HG02623 (cell line): ENCODE data around the gene EPB41L4B.
"Not testable (repeated sequence)": the region's sequence is repeated elsewhere in the genome, so short reads cannot be mapped to it uniquely, and the experiment has no call there.

Experiments
- ATAC-seq: cut with Tn5 transposase; IDR thresholded peaks from one replicate; pipeline ENCODE4 v1.9.1; 2021; ENCODE audit warnings: moderate library complexity; ENCODE audit not compliant: unreplicated experiment

EPB41L4B gene

DNA sequence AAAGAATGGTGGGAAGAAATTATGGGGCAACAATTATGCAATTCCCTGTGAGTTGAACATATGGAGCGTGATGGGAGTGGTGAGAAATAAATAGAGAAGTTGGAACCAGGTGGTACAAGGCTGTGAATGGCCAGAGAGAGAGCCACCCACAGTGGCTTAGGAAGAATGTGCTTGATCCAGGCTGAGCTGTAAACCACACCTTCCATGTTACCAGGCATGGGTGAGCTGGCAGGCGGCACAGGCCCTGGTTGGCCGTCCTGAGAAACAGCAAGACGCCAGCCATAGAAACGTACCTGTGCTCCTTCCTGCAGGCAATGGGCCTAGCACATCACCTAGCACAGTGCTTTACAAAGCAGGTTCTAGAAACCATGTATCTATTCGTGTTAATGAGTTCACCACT, 74.3 kb downstream of the EPB41L4B start:
- ATAC-seq = no peak

DNA sequence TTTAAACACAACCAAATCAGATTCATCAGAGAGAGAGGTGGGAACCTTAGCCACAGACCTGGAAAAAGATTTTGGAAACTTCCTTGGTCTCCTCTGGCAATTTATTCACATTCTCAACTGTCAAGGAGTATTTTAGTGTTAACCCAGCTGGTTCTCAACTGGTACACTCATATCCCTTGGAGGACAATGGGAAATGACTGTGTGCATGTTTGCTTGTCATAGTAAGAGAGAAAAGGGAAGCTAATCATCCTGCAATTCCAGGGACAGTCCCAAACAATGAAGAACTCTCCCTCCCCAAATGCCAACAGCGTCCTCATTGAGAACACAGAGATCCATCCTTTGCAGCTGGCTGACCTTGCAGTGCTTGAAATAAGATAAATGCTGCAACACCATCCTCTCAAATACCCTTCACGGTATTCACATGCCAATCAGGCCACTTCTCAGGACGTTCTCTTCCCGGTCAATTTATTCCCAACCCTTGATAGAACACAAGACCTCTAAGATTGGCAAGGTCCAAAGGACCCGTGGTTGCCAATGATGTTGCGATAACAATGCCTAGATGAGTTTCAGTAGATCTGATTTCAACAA, 75.5 kb downstream of the EPB41L4B start:
- no peak for ATAC-seq

DNA sequence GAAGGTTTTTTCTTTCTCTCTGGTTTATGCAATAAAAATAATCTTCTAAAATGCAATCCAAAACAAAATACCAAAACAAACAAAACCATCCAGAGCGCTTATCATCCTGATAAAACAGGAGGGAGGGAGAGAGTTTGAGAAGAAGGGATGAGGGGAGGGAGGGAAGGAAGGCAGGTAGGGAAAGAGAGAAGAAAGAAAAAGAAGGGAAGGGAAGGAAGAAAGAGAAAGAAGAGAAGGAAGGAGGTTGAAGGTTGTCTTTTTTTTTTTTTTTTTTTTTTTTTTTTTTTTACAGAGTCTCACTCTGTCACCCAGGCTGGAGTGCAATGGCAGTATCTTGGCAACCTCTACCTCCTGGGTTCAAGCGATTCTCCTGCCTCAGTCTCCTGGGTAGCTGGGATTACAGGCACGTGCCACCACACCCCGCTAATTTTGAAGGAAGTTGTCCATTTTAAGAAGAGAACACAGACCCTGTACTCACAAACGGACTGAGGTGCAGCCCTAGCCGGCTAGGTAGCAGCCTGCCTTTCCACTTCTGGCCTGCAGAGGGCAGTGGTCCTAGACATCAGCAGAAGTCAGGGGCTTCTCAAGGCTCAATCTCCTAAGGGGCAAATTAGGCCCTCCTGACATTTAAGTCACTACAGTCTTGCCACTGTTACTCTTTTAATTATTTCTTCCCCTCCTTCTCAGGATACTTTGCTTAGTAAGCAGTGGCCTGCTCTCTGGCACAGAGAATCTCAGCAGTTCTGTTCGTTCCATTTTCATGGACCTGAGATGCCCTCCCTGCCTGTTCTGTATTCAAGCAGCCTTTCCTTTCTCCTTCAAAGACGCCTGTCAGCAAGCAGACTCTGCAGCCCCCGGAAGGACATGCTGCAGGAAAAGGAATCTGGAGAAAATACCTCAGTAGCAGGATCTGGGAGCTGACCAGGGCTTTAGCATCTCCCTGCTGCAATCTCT, 76.4 kb downstream of the EPB41L4B start:
- no peak for ATAC-seq

DNA sequence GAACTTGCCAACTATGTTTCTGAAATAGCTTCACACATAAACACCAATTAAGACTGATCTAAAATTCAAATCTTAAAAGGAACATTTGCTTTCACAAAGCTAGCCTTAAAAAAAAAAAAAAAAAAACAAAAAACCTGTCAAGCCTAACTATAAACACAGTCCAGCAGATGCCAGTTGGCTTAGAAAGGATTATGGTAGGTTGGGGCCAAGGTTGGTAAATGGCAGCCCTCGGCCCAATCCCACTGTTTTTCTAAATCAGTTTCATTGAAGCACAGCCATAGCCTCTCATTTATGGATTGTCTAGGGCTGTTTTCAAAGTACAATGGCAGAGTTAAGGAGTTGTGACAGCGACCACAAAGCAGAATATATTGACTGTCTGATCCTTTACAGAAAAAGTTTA, 78.1 kb downstream of the EPB41L4B start:
- no peak for ATAC-seq

DNA sequence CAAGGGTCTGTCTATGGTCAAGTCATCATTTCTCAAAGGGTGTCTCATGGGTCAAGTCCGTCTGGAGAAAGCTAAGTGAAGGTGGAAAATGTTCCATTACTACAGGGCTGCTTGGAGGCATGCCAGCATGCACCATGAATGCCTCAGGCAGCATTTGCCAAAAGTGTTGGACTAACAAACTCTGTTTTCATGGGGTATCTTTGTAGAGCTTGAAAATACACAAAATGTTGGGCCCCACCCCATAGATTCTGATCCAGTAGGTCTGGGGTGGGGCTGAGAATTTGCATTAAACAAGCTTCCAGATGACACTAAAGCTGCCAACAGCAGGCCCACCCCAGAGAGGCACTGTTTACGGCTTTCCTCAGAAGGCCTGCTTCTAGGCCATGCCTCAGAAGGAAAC, 78.8 kb downstream of the EPB41L4B start:
- no peak for ATAC-seq

DNA sequence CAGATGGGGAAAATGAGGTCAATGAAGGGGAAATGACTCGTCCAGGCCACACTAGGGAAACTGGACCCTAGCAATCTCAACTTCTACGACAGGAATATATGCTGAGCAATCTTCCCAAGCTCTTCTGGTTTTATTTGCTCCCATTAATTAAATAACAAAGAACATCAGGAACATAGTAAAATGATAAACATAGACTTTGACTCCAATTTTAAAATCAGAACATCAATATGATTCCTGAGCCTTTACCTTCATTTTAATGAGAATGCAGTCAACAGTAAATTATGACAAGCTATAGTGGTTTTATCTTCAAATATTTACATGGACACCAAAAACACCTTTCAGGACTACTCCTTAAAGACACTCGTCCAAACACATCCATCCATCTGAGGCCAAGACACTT, 79.7 kb downstream of the EPB41L4B start:
- ATAC-seq = no peak

DNA sequence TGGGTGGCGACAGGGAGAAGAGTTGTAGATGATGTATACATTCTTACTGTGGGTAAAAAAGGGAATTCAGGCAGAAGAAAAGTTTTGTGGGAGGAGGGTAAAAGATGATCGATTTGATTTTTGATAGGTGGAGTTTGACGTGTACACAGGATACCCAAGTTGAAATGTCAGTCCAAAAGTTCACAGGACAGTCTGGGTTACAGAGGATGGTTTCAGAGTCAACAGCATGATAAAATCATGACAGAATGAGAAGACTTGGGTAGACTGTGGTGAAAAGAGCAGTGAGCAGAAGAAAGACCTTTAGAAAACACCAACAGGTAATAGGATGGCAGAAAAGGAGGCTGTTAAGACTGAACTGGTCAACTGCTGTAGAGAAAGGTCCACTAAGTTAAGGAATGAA, 81.6 kb downstream of the EPB41L4B start:
- ATAC-seq = no peak

DNA sequence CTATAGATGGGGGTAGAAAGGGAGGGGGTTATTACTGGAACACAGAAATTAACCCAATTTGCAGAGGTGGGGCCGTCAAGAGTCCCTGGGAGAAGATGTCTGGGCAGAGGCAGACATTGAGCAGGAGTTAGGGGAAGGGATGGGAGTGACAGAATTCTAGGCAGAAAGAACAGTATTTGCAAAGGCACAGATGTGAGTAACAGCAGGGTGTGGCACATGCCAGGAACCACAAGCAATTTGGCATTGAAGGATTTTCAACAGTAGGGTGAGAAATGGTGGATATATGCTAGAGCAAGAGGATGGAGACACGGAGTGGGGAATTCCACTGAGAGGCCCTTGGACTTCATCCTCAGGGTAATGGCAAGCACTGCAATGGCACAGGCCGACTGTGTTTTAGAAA, 82.2 kb downstream of the EPB41L4B start:
- ATAC-seq = no peak

DNA sequence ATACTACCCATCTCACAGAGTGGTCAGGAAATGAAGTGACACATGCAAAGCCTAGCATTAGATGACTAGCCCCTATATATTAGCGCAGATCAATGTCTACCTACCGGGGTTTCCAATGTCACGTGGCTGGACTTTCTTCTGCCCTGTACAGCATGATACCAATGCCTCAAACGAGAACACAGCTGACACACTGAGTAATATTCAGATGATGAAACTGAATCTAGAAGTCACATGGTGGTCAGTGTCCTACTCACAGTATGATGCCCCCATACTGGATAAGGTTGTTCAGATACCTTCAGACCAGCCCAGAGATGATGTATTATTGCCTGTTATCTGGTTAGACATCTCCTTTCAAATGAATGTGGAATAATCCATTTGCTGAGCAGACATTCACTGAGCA, 82.7 kb downstream of the EPB41L4B start:
- ATAC-seq = no peak

DNA sequence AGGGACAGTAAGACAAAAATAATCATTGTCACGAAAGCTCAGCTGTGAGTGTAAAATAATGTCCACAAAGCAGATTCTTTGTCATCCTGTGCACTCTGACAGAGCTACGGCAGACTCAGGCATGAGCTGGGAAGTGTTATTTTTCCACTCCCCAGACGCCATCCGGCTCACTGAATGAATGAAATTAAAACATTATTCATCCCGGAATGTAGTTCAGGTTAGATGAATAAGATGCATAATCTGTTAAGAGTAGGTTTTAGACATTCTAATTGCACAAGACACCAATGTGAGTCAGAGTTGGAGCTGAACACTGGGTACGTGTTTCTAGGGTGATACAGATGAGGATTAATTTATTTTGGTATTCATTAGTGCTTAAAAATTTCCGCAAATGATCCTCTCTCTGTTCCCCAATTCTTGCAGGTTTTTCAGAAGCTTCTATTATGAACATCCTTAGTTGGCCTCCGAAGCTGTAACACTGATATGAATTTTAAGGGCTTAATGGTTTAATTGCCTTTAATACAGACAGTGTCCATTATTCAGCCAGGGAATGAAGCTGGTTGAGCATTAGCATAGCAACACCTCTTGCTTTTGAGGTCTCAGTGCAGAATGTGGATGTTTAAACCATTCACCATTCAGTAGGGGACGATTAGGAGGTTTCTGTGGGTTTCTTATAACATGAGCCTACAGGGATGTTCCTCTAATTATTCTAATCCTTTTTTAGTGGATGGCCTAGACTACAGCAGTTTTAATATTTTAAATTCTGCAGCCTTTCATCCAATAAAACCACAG, 88.2 kb downstream of the EPB41L4B start:
- ATAC-seq = no peak

DNA sequence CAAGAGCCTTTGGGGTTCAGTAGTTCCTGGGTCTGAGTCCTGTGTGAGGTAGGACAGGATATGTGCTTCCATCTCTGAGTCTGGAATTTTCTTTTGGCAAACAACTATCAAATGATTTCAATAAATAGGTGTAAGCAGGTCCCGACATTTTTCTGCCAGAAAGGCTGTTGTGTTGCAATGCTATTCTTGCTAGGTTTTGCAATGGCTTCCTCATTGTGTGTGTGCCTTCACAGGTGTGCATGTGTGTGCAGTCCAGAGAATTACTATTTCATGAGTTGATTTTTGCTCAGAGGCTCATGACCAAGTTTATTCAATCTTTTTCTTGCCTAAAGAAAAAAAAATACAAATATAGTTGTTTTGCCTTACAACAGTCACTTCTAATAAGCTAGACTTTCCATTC, 89.3 kb downstream of the EPB41L4B start:
- no peak for ATAC-seq

DNA sequence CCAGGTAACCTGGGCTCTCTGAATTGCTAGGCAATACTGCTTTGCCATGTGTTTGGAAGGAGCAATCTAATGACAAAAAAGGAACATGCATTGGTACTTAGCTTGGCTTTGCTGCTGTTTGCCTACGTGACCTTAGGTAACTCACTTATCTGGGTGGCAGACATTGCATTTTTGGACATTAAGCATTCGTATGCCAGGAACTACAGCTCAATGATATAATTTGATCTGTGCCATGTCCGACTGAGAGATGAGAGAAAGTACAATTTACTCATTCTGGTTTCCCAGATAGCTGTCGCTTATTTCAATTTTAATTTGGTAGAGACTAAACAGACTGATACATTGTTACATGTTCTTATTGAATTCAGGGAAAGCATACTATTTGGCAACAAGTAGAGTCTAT, 90.6 kb downstream of the EPB41L4B start:
- ATAC-seq = no peak

DNA sequence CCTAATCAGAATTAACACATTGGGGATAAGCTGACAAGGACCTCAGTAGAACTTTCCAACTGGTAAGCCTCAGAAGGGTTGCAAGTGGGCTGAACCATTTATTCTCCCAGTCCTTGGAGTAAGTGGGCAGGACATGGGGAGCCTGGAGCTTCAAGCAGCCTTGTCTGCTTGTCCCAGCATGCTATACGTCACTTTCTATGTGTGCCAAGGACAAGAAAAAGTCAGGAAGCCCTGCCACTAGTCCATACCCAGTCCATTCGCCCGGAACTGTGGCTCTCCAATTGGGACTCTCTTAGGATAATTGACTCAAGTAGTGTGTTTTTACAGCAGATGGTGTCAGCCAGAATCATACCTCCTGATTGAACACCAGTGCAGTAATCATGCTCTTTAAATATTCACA, 91.2 kb downstream of the EPB41L4B start:
- ATAC-seq = no peak

DNA sequence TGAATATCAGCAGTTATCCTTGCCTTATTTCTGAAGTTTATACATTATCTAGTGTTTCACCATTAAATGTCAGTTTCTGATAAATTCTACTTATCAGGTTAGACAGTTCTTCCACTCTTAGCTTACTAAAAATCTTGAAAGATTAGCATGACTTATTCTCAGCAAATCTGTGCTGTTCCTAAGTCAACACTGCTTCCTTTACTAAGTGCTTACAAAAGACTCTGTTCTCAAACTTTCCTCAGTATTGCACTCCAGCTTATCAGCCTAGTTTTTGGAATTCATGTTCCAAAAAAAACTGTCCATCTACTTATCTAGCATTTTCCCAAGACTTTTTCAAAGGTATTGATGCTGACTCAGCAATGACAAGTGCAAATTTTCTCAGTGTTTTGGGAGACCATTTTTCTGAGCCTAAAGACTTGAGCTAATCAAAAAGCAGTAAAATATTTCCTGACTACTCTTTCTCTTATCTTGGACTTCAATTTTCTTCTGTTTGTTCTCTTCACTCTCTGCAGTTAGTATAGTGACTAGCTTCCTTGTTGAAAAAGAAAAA, 92.7 kb downstream of the EPB41L4B start:
- no peak for ATAC-seq

DNA sequence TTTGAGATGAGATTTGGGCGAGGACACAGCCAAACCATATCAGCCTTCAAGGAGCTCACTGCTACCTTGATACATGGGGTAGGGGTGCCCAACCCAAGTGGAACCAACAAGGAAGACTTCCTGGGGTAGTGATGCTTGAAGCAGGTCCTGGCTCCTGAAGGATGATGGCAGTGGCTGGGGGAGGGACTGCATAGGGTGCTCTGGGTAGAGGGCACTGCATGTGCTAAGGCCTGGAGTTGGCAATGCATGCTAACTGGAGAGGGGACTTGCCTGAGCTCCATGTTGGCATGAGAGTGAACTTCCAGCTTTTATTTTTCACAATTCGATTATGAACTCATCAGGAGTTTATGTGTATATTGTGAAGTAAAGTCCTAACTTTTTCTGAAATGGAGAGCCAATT, 95.2 kb downstream of the EPB41L4B start:
- ATAC-seq = no peak

DNA sequence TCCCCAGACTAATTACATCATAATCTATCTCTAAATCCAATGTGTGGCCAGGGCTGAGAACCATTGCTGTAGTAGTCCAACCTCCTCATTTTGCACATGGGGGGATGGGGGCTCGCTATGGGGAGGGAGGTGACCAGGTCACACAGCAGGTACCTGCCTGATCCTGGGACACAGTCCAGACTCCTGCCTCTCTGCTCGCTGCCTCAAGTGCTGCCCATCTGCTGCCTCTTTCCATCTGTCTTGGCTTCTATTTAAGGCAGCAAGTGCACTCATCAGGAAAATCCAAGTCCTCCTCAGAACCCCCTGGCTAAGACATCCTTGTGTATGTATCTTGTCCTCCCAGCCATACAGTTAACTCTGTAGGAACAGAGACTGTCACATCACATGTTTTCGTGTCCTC, 96.1 kb downstream of the EPB41L4B start:
- ATAC-seq = no peak

DNA sequence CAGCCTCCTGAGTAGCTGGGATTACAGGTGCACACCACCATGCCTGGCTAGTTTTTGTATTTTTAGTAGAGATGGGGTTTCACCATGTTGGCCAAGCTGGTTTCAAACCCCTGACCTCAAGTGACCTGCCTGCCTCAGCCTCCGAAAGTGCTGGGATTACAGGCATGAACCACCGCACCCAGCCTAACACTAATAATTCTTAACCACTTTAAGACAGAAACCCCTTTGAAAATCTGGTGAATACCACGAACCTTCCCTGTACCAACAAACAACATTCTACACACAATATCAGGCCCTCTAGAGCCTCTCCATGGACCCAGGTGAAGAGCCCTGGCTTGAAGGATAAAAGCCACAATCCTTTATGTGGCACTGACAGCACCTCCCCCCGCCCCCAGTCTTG, 102.6 kb downstream of the EPB41L4B start:
- ATAC-seq = not testable (repeated sequence)

DNA sequence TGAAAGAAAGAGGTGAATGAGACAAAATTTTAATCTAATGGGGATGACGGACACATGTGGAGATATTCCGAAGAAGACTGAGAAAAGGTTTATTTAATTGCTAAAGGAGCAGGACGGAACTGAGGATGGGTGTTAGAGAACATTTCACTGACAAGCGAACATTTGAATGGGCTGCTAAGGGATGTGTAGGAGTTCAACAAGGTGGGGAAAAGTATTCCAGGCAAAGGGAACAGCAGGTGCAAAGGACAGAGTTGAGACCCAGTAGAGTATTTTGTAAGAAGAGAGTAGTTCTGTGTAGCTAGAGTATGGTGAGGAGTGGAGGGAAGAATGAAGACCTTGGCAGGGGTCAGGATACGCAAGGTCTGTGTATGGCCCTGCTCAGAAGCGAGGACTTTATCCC, 106.4 kb downstream of the EPB41L4B start:
- no peak for ATAC-seq

DNA sequence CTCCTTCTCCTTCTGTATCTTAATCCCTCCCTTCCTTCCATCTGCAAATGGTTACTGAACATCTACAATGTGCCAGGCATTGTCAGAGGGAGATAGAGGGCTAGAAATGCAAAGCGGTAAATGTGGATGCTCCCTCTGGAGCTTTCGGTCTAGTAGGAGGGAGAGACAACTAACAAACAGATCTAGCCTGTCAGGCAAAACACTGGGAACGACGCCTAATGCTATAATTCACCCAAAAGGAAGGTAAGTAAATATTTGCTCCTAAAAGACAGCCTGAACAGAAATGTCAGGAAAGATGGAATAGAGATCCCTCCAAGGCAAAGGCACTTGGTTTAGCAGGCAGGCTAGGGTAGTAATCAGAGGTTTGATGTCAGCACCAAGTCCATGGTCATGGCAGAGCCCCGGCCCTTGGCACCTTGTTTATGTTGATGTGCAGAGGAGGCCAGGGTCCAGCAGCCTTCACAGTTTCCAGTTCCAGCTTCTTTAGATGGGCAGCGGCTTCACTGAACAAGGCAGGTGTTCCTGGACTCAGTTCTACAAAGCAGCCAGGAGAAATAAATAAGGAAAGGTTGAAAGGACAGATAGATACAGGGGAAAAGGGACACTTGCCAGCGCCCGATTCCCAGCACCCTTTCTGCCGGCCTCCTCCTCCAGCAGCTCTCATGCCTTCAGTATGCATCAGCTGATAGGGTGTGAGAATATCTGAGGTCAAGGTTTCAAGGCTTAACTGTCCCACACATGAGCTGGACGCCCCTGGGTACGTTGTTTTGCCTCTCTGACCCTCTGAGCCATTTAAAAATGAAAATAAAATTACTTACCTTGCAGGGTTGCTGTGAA, 107.4 kb downstream of the EPB41L4B start:
- no peak for ATAC-seq

DNA sequence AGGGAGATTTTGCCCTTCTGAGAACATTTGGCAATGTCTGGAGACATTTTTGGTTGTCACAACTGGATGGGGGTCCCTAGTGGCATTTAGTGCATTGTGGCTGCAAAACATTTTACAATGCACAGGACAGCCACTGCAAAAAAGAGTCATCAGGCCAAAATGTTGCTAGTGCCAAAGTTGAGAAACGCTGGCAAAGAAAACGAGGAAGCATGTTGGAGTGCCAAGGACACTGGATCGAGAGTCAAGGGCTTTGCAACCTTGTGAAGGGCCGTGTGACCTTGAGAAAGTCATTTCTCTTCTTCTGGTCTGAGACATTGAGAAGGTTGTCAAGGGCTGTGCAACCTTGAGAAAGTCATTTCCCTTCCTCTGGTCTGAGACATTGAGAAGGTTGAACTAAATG, 108.1 kb downstream of the EPB41L4B start:
- ATAC-seq = no peak

DNA sequence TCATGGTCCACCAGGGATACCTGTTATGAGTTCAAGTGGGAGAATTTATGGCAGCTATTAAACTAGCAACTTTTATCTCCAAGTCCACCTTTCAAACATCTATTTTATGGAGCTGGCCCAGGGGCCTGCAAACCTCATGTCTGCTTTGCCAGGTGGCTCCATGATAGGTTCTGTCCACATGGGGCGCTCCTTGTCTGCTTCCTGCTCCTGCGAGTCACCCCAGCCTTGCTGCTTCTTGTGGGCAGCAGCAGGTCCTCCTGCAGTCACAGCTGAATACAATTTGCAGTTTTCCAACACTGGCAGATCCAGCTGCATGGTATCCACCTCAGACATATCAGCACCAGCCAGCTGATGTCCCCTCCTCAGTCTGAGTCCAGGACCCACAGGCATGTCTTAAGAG, 114.2 kb downstream of the EPB41L4B start:
- ATAC-seq = no peak
